NCI-H1417 treated with DMSO at 0.1 percent for 48 hours (cell line): ENCODE data around the gene NDC80.
A peak's percentile ranks its signal among the peaks of the same experiment; 100 is the strongest.
"Not testable (repeated sequence)": the region's sequence is repeated elsewhere in the genome, so short reads cannot be mapped to it uniquely, and the experiment has no call there.

Experiments
- DNase-seq: peaks from one replicate; lab custom pipeline; 2025; lab: John Stamatoyannopoulos, UW

The NDC80 gene

DNA sequence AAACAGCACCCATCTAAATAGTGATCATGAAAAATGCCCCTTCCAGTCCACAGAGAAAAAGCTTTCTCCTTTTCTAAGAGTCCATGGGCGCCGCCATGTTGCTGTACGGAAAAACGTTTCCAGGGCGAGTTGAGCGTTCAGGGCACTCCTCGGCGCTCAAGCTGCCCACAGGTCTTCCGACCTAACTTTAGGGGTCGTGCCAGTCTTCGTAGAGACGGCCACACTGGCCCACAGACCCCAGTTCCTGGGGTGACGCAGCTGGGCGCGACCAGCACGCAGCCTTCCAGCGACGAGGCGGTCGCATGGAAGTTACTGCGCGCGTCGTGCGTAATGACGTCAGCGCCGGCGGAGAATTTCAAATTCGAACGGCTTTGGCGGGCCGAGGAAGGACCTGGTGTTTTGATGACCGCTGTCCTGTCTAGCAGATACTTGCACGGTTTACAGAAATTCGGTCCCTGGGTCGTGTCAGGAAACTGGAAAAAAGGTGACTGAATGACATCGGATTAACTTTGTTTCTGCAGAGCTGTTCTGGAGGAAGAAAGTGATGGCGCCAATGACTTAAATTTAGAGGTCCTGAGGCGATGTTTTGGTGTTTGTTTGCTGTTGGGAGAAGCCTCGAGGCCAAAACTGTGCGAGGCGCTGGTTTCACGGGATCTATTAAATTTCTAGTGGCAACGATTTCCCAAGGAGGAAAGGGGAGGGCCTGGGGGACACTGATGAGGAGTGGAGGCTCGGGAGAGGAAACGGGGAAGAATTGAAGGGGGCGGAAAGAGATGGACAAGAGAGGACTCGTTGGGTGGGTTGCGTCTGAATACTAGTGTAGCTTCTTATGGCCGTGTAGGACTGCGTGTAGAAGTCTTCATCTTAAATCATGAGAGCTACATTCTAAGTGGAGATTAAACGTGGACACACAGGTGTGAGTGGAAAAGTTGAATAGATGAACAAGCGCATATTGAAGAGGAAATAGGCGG, at the start of gene NDC80, which contains the start of gene METTL4:
Gene NDC80 (plus strand): TSS at position 358 of the 971 bp plus-strand sequence. CDS start 1,429 bp downstream, outside the sequence.
Gene METTL4 (minus strand): TSS at position 306 of the 971 bp plus-strand sequence. CDS start 4,289 bp downstream, outside the sequence.
- DNase-seq, result peak; percentile 75

DNA sequence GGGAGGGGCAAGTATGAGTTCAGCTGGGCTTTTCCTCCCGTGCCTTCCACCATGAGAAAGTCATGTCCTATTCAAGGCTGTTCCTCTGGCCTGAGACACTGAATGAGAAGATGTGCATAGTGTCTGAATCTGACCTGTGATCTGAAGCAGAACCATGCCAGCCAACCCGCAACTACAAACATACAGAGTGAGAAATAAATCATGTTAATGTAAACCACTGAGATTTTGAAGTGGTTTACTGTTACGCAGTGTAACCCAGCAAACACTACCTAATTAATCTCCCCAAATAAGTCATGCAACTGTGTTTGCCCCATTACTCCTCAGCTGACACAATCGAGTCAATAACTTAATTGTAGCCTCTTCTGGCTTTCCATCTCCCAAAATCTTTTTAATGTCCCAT, 49.2 kb upstream of the NDC80 start:
- no peak for DNase-seq

DNA sequence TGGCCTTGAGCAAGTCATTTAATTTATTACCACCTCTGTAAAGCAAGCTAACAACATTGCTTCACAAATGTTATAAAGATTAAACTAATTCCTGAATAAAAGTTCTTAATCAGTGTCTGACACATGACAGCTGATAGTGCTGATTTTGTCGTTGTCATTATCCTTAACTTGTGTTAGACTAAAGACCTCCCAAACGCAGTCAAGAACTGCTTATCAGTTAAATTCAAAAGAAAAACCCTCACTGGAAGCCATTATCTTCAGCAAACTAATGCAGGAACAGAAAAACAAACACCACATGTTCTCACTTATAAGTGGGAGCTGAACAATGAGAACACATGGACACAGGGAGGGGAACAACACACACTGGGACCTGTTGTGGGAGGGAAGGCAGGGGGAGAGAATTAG, 46.6 kb upstream of the NDC80 start:
- DNase-seq, result not testable (repeated sequence)

DNA sequence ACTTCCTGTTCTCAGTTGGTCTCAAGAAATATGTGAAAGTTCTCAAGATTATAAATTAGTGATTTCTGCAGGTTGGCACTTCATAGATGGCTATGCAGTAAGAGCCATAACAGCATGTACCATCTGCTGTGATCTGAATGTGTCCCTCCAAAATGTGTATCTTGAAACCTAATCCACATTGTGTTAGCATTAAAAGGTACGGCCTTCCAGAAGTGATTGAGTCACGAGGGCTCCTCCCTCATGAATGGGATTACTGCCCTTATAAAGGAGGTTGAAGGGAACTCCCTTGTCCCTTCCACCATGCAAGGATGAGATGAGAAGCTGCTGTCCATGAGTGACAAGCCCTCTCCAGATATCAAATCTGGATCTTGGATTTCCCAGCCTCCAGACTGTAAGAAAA, 45.0 kb upstream of the NDC80 start:
- no peak for DNase-seq

DNA sequence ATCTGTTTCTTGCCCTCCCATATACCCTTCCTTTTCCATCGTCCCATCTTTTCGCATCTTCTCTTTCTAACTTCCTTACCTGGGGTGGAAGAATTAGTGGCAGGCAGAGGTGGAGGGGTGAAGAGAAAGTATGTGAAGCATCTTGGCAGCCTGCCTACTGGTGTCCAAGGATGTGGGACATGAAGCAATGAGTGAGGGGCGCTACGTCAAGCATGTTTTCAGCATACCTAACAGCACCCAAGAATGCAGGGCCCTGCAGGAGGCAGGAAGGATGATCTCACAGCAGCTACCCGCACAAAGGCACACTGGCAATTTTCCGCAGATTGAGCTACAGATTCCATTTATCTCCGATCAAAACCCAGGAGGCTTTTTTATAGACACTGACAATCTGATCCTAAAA, 42.2 kb upstream of the NDC80 start:
- DNase-seq, result no peak

DNA sequence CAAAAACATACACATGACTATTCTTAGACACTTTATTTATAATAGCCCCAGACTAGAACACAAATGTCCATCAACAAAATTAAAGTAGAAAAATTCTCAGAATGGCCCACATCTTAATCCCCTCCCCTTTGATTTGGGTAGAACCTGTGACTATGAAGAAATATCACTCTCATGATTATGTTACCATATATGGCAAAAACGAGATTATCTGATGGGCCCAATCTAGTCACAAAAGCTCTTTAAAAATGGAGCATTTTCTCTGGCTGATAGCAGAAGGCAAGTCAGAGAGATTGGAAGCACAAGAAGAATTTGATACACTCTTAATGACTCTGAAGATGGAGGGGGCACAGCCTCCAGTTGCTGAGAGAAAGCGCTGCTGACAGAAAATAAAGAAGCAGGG, 39.6 kb upstream of the NDC80 start:
- DNase-seq, result no peak

DNA sequence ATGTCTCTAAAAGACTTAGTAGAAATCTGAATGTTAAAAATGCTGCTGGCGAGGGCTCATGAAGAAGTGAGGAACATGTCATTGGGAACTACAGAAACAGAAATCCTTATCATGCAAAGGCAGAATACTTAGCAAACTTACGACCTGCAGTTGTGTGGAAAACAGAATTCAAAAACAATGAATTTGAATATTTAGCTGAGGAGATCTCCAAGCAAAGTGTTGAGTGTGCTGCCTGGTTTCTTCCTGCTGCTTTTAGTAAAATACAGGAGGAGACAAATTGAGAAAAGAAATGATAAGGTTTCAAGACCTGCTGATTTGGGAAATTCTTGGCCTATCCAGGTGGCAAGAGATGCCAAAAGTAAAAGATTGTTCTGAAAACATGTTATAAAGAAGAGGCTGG, 38.6 kb upstream of the NDC80 start:
- no peak for DNase-seq

DNA sequence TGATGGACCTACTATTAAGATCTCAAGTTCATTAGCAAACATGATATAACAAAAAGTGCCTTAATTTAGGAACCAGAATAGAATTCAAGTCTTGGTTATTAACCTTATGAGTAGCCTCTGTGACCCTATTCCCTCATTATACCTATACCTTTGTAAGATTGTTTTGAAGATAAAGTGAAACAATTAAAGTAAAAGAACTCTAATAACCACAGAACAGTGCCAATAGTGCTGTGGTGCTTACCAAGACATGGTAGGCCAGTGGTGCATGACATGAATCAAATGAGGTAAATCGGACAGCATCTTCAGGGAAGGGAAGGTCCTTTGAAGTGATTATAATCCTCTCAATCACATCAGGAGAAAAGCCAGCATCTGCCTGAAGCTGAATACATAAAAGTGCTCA, 36.5 kb upstream of the NDC80 start:
- no peak for DNase-seq

DNA sequence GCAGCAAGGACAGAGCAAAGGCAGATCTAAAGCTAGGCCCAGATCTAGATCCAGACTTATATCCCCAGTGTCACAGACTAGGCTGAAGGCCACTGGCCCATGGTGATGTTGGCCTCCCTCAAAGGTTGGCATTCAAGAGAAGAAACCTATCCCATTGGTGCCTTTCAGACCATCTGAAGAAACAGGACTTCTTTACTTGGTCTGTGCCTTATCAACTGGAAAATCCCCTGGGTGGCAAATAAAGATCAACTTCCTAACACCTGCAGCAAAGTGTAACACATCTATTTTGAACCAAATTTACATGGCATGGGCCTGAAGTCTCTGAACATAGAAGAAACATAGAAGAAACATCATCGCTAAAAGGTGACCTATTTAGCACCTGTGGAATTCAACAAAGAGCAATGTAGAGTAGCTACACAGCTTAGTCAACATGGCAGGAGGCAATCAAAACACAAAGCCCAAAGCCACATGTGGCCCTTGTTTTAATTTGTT, 35.9 kb upstream of the NDC80 start:
- no peak for DNase-seq

DNA sequence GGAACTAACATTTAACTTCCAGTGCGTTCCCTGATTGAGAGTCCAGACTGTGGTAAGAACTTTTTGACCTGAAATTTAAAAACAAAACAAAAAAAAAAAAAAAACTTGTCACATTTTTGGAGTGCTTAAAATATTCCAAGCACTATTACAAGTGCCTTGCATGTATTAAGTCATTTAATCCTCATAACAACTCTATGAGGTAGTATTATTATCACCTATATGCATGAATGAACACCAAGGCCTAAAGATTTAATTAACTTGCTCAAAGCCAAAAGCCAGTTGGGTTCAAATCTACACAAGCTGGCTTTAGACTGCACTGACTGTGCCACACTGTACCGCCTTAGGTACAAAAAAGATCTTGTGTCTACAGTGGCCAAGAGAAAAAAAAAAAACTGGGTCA, 35.3 kb upstream of the NDC80 start:
- DNase-seq, result no peak

DNA sequence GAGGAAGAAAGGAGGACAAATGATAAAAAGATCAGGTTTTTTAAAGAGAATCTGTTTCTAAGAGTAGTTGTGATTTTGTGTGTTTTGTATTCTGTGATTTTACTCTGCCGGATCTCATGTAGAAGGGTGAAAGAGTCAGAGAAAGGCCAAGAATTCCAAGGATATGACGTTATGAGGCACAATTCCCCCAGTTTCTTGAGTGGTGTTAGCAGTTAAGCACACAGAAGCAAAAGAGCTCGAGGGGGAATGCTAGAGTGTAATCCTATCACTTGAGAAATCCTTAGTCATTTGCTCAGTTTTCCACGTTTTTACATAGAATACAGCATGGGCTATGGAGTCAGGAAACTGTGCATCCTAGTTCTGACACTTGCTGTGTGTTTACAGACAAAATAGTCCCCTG, 34.9 kb upstream of the NDC80 start:
- DNase-seq, result no peak

DNA sequence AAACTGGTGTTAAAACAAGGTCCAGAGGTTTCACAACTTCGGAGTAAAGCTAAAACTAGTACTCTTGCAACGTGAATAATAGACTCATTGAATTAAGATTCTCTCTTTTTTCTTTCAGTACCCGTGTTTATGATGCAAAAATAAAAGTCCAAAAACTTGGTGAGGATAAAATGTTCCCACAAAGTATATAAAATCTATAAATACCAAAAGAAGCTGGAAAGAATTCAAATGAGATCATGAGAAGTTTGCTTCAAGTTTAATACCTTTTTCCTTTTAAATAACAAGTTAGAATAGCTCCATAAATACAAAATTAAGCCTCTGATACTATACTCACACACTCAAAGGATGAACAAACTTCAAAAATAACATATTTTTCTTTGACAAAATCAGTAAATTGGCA, 34.1 kb upstream of the NDC80 start:
- DNase-seq, result no peak

DNA sequence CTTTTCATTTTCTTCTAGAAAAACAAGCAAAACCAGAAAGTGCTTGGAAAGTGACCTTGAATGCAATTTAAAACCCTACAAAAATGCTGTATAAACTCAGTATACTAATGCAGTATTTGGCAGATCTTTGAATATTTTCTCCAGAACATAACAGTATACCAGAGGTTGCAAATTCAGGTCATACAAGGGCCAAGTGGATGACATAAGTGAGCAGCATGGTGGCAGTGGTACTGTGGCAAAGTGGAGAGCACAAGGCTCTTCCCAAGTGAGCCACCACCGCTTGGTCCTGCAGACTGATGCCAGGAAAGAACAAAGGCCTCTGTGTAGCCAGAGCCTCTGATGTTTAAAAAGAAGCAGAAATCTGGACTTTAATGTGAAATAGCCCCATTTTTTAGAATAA, 33.1 kb upstream of the NDC80 start:
- no peak for DNase-seq

DNA sequence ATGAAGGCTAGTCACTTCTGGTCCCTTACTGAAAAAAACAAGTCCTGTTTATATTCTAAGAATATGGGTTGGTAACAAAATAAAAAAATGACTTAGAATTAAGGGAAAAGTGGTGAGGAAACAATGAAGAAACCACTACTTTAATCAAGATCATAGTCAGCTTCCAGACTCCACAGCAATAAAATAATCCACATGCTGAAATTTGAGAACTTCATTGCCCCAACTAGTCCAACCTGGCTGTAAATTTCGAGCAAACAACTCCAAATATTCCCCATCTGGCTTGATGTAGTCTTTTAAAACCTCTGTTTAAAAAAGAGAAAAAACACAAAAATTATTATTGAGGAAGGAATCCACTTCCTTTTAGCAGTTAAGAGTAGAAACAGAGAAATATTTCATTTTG, 32.5 kb upstream of the NDC80 start:
- no peak for DNase-seq

DNA sequence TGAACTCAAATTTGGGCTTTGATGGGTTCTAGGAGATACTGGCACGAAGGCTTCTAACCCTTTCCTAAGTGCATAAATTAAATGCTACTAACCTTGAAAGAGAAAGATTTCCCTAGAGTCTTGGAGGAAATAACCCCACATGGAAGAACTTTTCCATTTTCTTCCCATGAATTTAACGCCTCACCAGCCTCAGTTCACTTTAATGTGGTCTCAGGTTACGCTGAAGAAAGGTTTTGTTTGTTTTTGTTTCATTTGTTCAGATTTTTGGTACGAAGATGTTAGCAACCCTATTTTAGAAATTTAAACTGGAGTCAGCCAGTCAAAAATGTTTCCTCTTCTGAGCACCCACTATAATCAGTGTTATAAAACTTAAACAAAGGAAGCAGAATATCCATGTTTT, 30.8 kb upstream of the NDC80 start:
- DNase-seq, result no peak

DNA sequence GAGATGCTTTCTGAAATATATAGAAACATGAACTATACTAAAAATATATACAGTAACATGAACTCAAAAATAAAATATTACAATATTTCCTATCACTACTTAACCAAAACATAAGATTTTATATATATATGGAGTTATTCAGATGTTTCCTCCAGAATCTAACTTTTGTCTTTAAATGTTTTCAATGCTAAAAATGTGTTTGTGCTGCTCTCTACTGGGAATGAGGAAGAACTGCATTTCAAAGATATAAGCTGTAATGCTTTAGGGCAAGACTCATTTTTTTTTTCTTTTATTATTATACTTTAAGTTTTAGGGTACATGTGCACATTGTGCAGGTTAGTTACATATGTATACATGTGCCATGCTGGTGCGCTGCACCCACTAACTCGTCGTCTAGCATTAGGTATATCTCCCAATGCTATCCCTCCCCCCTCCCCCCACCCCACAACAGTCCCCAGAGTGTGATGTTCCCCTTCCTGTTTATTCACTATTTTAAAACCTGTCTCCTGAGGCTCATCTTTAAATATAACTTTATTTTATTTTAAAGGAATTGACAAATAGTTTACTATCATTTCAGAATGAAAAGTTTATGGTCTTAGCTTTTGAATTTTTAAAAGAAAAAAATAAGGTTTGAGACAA, 29.3 kb upstream of the NDC80 start:
- DNase-seq, result not testable (repeated sequence)

DNA sequence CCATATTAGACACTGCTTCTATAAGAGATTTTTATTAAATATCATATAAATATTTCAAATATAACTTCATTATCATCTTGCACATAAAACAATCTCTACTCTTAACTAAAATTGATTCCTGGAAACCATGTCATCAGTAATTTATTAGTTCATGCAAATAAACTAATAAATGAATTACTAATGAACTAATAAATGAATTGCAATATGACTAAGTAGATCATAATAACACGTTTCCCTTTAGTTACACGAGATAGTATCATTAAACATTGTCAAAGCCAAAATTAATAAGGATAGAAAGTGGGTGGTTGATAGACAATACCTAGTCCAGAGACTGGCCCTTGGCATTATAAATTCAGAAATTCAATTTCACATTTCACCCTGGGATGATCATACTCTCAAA, 26.2 kb upstream of the NDC80 start:
- no peak for DNase-seq

DNA sequence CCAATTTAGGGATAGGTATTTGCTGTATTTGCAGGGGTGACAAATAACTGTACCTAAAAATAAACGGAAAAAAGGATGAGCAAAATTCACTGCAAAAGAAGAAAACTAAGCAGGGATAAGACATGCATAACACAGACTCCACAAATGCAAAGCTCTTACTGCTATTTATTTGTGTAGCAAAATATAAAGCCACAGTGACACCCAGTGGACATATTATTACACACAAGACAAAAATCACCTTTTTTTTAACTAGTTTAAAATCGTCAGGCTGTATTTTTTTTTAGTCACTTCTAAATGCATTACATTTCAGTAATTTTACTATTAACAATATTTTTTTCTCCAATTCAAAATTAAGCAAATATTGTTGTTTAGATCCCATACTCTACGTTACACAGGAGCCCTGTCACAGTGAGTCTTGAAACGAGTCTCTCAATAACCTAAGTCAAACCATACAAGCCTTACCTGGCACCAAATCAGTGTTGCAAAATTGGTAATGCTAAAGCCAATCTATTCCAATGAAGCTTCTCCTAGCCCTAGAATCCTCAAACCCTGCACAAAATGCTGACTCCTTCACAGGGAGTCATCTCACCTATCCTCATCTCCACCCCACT, 23.8 kb upstream of the NDC80 start:
- no peak for DNase-seq

DNA sequence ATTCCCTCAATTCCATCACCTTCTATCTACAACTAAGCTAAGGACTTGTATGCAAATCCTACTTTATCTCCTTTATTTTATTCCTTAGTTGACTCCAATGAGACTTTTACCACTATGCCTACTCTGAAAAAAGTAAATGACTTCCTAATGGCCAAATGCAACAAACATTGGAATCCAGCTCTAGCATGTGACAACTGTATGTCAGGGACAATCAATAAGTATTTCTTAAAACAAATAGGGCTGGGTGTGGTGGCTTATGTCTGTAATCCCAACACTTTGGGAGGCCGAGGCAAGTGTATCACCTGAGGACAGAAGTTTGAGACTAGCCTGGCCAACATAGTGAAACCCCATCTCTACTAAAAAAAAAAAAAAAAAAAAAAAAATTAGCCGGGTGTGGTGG, 21.9 kb upstream of the NDC80 start:
- DNase-seq, result no peak

DNA sequence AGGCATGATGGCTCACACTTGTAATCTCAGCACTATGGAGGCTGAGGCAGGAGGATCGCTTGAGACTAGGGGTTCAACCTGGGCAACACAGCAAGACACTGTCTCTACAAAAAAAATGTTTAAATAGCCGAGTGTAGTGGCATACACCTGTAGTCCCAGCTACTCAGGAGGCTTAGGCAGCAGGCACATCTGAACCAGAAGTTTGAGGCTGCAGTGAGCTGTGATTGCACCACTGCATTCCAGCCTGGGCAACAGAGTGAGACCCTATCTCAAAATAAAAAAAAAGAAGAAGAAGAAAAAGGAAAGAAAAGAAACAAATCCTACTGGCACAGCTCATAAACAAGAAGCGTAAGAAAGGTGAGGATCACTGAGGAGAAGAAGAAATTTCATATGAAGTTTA, 19.9 kb upstream of the NDC80 start:
- no peak for DNase-seq

DNA sequence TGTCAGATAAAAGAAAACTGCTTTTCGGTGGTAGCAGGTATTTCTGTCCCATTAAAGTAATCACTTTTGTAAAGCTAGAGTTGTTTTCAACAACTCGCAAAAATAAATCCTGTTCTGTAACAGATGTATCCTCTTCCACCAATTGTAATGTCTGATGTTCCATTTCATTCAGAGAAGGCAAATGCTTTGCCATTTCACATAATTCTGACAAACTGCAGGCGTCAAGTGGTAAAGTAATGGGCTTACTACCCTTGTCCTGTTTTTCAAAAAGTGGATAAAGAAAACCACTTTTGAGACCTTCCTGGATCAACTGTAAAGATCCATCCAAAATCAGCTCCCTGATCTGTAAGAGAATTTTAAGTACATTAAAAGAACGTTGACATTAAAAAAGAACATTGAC, 16.7 kb upstream of the NDC80 start:
- DNase-seq, result no peak

DNA sequence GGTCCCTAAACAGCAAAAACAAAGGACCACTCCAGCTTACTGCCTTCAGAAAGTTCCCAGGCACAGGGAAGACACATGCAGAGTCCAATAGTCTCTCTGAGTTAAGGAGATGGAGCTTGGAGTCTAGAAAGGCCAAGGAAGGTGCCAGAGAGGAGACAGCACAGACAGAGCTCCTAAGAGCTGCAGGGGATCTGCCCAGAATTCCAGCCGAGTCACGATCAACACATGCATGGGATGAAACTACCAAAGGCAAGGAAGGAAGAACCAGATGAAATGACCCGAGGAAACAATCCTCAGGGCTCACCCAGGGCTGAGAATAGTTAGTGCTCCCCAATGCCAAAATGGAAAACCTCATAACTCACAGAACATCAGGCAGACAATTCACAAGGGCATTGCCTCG, 15.5 kb upstream of the NDC80 start:
- no peak for DNase-seq

DNA sequence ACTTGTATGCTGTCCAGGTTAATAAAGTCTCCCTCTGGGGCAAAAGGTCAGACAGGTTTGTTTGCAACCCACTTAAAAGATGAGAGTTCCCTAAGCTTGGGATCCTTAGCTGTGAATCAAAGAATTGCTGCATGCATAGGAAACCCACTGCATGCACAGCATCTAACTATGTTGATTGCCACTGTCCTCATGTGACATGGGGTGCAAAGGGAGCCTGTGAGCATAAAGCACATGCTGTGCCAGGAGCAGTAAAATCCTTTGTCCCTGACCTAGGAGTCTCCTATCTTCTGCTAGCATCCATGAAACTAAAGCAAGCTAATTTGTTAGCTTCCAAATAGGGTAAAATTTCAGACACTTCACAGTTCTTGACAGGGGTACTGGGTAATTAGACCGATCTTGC, 13.8 kb upstream of the NDC80 start:
- DNase-seq, result no peak
